ENCODE results near the gene CNPY1. TPM values are rescaled to one million over a fixed set of nuclear protein-coding genes. Genes with fewer than 3 reads are reported as not detected.

CNPY1 gene
- total RNA-seq, 1 experiment from 2014 or later, result not detected

- DNase-seq (ENCODE audit: low spot score), result no peak
Observed at GRCh38 chr7:155559519-155560108, 13.3 kb upstream of the CNPY1 start.

- DNase-seq (ENCODE audit: low spot score), result no peak
Observed at GRCh38 chr7:155558961-155559360, 12.6 kb upstream of the CNPY1 start.

- no peak for DNase-seq (ENCODE audit: low spot score)
Observed at GRCh38 chr7:155558351-155558750, 12.0 kb upstream of the CNPY1 start.

GRCh38 chr7:155557778-155558177, 11.4 kb upstream of the CNPY1 start:
- DNase-seq (ENCODE audit: low spot score), result no peak

GRCh38 chr7:155556763-155557162, 10.4 kb upstream of the CNPY1 start:
- no peak for DNase-seq (ENCODE audit: low spot score)

GRCh38 chr7:155555116-155555695, 8.8 kb upstream of the CNPY1 start:
- no peak for DNase-seq (ENCODE audit: low spot score)

GRCh38 chr7:155553871-155554270, 7.5 kb upstream of the CNPY1 start:
- no peak for DNase-seq (ENCODE audit: low spot score)

- no peak for DNase-seq (ENCODE audit: low spot score)
Observed at GRCh38 chr7:155551785-155552611, 5.6 kb upstream of the CNPY1 start.

- no peak for DNase-seq (ENCODE audit: low spot score)
Observed at GRCh38 chr7:155550916-155551315, 4.6 kb upstream of the CNPY1 start.

GRCh38 chr7:155549226-155549625, 2.9 kb upstream of the CNPY1 start:
- no peak for DNase-seq (ENCODE audit: low spot score)

- DNase-seq (ENCODE audit: low spot score), result no peak
Observed at GRCh38 chr7:155547161-155547791, 917 bp upstream of the CNPY1 start.

GRCh38 chr7:155545348-155545747, 1.0 kb downstream of the CNPY1 start:
- DNase-seq (ENCODE audit: low spot score), result no peak

- no peak for DNase-seq (ENCODE audit: low spot score)
Observed at GRCh38 chr7:155544485-155544884, 1.9 kb downstream of the CNPY1 start.

- DNase-seq (ENCODE audit: low spot score), result no peak
Observed at GRCh38 chr7:155543926-155544325, 2.4 kb downstream of the CNPY1 start.

GRCh38 chr7:155543011-155543876, 3.1 kb downstream of the CNPY1 start:
- no peak for DNase-seq (ENCODE audit: low spot score)

GRCh38 chr7:155541986-155542675, 4.2 kb downstream of the CNPY1 start:
- DNase-seq (ENCODE audit: low spot score), result no peak

- no peak for DNase-seq (ENCODE audit: low spot score)
Observed at GRCh38 chr7:155540553-155540952, 5.8 kb downstream of the CNPY1 start.

GRCh38 chr7:155538293-155538692, 8.1 kb downstream of the CNPY1 start:
- no peak for DNase-seq (ENCODE audit: low spot score)

GRCh38 chr7:155536451-155536850, 9.9 kb downstream of the CNPY1 start:
- DNase-seq (ENCODE audit: low spot score), result no peak

- no peak for DNase-seq (ENCODE audit: low spot score)
Observed at GRCh38 chr7:155534691-155535090, 11.7 kb downstream of the CNPY1 start.
